ENCODE data around the gene C16orf78. TPM values are rescaled to one million over a fixed set of nuclear protein-coding genes. Genes with fewer than 3 reads are reported as not detected.
A peak's percentile ranks its signal among the peaks of the same experiment; 100 is the strongest.

C16orf78 gene
- total RNA-seq, 1 donor from 2014 or later = not detected

DNA sequence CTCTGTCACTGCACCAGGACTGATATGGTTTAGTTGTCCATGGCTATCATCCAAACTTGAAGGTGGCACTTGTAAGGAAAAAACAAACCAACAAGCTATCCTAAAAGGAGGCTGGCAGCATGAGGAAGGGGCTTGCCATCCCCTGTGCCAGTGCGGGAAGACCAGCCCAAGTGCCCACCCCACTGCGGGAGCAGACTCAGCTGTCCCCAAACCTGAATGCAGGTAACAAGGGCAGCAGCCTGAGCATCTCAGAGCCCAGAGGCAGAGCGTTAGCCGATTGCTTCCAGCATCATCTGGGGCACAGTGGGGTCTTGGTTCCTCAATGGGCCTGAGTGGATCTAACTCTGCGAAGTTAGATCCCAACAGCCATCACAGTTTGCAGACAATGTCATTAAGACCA, 29.2 kb upstream of the C16orf78 start:
- H3K27ac Mint-ChIP-seq (ENCODE audit: unreplicated experiment) = no peak overlapping the region
- no peaks in the 10 kb centered on the region for H3K9me3 Mint-ChIP-seq (ENCODE audit: low read depth)
- no peaks in the 10 kb centered on the region for H3K36me3 Mint-ChIP-seq (ENCODE audit: low read depth)
- DNase-seq (ENCODE audit: low spot score) = no peak
- H3K4me1 Mint-ChIP-seq (ENCODE audit: low read depth) = no peaks in the 10 kb centered on the region
- TF ChIP-seq, protein P1, sequence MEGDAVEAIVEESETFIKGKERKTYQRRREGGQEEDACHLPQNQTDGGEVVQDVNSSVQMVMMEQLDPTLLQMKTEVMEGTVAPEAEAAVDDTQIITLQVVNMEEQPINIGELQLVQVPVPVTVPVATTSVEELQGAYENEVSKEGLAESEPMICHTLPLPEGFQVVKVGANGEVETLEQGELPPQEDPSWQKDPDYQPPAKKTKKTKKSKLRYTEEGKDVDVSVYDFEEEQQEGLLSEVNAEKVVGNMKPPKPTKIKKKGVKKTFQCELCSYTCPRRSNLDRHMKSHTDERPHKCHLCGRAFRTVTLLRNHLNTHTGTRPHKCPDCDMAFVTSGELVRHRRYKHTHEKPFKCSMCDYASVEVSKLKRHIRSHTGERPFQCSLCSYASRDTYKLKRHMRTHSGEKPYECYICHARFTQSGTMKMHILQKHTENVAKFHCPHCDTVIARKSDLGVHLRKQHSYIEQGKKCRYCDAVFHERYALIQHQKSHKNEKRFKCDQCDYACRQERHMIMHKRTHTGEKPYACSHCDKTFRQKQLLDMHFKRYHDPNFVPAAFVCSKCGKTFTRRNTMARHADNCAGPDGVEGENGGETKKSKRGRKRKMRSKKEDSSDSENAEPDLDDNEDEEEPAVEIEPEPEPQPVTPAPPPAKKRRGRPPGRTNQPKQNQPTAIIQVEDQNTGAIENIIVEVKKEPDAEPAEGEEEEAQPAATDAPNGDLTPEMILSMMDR (IDR thresholded peaks at IDR 0.05) = no peak
- H3K4me3 Mint-ChIP-seq (ENCODE audit: unreplicated experiment) = no peak overlapping the region
- H3K27me3 Mint-ChIP-seq (ENCODE audit: low read depth) = peaks cover 25% of the 10 kb centered on the region

DNA sequence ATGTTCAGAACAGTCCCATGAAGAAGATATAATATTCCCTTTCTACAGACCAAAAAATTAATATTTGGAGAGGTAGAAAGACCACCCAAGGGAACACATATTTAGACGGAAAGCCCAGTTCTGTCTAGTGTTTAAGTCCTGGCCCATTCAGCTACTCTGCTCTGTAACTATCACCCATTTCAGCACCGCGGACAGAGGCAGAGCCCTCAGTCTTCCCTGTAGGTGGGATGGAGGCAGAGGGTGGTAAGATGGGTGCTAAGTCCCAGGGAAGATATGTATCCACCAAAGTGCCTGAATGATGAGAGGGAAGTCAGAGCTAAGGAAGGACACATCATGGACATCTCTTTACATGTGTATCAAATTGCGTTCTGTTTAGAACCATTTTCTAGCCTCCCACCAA, 27.8 kb upstream of the C16orf78 start:
- H3K27me3 Mint-ChIP-seq (ENCODE audit: low read depth) = peaks cover 30% of the 10 kb centered on the region
- H3K27ac Mint-ChIP-seq (ENCODE audit: unreplicated experiment) = no peak overlapping the region
- TF ChIP-seq, protein P1 (IDR thresholded peaks at IDR 0.05) = no peak
- H3K9me3 Mint-ChIP-seq (ENCODE audit: low read depth) = no peaks in the 10 kb centered on the region
- DNase-seq (ENCODE audit: low spot score) = no peak
- H3K36me3 Mint-ChIP-seq (ENCODE audit: low read depth) = no peaks in the 10 kb centered on the region
- H3K4me3 Mint-ChIP-seq (ENCODE audit: unreplicated experiment) = no peak overlapping the region
- no peaks in the 10 kb centered on the region for H3K4me1 Mint-ChIP-seq (ENCODE audit: low read depth)

DNA sequence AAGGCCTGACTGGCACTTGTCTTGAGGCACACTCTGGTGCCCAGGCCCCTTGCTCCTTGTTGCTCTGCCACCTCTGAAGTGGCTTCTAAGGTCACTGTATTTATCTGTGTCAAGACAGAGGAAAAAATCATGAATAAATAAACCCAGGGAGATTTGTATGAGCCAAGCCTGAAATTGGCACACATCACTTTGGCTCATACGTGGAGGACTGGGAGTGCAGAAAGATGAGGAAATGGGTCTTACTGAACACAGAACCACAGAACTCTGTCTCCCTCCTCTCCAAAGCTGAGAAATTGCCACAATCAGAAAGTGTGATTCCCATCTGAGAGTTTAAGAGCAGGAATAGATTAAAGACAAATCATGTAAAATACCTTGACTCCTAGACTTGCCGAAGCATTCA, 27.1 kb upstream of the C16orf78 start:
- peaks cover 33% of the 10 kb centered on the region for H3K27me3 Mint-ChIP-seq (ENCODE audit: low read depth)

DNA sequence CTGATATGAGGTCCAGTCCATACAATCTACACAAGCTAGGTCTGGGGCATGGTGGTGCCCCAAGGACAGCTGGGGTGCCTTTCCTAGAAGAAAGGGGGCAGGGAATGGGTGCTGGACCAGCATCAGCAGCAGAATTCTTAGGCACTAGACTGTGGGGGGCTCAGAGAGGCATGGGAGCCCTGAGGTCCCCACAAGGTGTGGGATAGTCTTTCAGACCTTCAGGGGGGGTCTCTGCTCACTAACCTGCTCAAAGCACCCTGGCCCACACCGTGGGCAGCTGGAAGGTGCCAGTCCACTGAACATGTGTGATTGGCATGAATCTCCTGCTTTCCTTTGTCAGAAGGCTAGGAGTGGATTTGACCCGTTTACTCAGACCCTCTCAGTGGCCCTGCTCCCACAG, 26.1 kb upstream of the C16orf78 start:
- H3K27me3 Mint-ChIP-seq (ENCODE audit: low read depth) = peaks cover 32% of the 10 kb centered on the region
- H3K4me1 Mint-ChIP-seq (ENCODE audit: low read depth) = no peaks in the 10 kb centered on the region
- H3K4me3 Mint-ChIP-seq (ENCODE audit: unreplicated experiment) = no peak overlapping the region
- no peak for DNase-seq (ENCODE audit: low spot score)
- TF ChIP-seq, protein P1 (IDR thresholded peaks at IDR 0.05) = no peak
- no peak overlapping the region for H3K27ac Mint-ChIP-seq (ENCODE audit: unreplicated experiment)
- no peaks in the 10 kb centered on the region for H3K9me3 Mint-ChIP-seq (ENCODE audit: low read depth)
- H3K36me3 Mint-ChIP-seq (ENCODE audit: low read depth) = no peaks in the 10 kb centered on the region

More for the DNA sequence above, 27.1 kb upstream of the C16orf78 start:
- TF ChIP-seq, protein P1 (IDR thresholded peaks at IDR 0.05) = no peak
- no peak overlapping the region for H3K27ac Mint-ChIP-seq (ENCODE audit: unreplicated experiment)
- H3K4me3 Mint-ChIP-seq (ENCODE audit: unreplicated experiment) = no peak overlapping the region
- H3K9me3 Mint-ChIP-seq (ENCODE audit: low read depth) = no peaks in the 10 kb centered on the region
- DNase-seq (ENCODE audit: low spot score) = no peak
- no peaks in the 10 kb centered on the region for H3K4me1 Mint-ChIP-seq (ENCODE audit: low read depth)
- no peaks in the 10 kb centered on the region for H3K36me3 Mint-ChIP-seq (ENCODE audit: low read depth)

DNA sequence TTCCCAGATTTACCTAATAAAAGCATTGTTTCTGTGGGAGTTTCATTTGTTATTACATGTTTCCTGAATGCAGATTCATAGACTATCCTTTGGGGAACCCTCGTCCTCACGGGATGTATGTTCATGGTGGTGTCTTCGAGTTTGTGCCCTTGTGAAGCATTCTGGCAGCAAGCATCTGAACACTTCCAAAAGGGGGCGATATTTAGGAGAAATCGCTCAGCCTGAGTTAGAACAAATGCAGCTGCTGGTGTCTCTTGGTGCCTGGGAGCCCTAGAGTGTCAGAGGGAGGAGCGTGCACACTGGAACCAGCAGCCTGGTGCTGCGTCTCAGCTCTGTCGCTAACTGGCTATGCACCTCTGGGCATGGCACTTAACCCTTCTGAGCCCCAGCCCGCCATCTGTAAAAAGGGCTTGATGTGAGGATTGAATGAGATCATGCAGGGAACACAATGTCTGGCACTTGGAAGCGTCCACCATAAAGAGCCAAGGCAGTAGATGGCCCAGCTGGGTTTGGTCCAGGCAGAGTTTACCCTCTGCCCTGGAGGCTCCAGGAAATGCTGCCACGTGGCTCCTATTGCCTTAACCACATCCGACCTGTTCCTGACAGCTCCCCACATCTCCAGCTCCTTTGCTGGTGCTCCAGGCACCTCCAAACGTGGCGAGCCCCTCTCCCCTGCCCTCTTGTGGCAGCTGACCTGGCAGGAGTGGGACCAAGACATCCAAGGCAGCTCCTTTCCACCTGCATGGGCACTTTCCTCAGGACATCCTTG, 25.0 kb upstream of the C16orf78 start:
- H3K27me3 Mint-ChIP-seq (ENCODE audit: low read depth) = peaks cover 38% of the 10 kb centered on the region
- no peaks in the 10 kb centered on the region for H3K9me3 Mint-ChIP-seq (ENCODE audit: low read depth)
- H3K4me1 Mint-ChIP-seq (ENCODE audit: low read depth) = no peaks in the 10 kb centered on the region
- no peak overlapping the region for H3K27ac Mint-ChIP-seq (ENCODE audit: unreplicated experiment)
- TF ChIP-seq, protein P1 (IDR thresholded peaks at IDR 0.05) = peak; percentile 6
- no peak for DNase-seq (ENCODE audit: low spot score)
- H3K4me3 Mint-ChIP-seq (ENCODE audit: unreplicated experiment) = no peak overlapping the region
- H3K36me3 Mint-ChIP-seq (ENCODE audit: low read depth) = no peaks in the 10 kb centered on the region

Data from chondrocyte (in vitro differentiated cells).